Ecto neural progenitor cell (in vitro differentiated cells): ENCODE measurements around the gene PLIN4.

Experiments used
- DNase-seq: peaks from one replicate; pipeline ENCODE4 v3.0.0-alpha.2; 2018; ENCODE audit warnings: low spot score

The PLIN4 gene

GRCh38 chr19:4525563-4526002 is 7.3 kb upstream of the PLIN4 start:
- DNase-seq: no peak

GRCh38 chr19:4524808-4525562 is 6.7 kb upstream of the PLIN4 start:
- DNase-seq: peak; percentile 68

DNA sequence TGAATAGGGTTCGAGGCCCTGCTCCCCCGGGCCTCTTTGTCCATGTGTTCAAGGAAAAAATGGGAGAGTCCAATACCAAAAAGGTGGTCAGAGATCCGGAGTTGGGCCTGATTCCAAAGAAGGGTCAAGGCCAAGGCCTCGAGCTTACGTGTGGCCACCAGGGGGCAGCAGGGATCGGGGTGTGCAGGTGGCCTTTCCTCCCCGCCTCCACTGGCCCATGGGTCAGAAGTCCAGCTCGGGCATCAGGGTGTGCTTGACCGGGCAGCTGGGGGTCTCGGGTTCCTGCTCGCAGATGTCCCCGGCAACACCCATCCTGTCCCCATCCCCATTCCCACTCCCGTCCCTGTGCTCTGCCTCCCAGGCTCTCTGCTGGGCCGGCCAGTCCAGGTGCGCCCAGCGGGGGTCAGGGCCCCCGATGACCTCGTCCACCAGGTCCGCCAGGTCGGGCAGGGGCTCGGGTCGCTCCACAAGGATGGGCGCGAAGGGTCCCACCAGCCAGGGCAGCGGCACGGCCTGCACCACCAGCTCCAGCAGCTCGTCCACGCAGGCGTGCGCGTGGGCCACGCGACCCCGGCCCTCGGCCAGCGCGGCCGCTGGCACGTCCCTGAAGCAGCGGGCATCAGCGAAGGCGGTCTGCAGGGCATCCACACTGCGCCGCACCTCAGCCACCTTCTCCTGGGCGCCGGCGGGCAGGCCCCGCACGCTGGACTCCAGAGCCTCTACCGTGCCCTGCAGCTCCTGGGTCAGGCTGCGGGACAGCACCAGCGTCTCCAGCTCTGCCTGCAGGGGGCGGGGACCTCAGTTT is 5.2 kb upstream of the PLIN4 start:
- no peak for DNase-seq

DNA sequence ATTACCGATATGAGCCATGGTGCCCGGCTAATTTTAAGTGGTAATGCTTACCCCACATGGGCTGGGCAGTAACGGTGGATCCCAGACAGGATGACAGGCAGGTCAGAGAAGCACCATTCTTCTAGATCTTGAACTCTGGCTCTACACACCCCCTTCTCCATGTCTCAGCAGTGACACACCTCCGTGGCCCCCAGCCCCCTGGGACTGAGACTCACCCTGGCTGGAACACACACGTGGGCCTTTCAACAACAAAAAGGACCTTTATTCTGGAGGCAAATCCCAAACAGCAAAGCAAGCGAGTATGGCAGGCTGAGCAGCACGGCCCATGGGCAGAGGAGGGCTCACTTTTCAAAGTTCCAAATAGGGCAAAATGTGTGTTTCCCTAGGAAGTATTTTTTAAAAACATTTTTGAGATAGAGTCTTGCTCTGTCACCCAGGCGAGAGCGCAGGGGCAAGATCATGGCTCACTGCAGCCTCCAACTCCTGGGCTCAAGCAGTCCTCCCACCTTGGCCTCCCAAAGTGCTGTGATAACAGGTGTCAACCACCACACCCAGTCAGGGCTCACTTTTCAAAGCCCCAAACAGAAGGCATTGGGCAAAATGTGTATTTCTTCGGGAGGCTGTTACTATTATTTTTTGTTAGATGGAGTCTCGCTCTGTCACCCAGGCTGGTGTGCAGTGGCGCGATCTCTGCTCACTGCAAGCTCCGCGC is 4.2 kb upstream of the PLIN4 start:
- DNase-seq: no peak

DNA sequence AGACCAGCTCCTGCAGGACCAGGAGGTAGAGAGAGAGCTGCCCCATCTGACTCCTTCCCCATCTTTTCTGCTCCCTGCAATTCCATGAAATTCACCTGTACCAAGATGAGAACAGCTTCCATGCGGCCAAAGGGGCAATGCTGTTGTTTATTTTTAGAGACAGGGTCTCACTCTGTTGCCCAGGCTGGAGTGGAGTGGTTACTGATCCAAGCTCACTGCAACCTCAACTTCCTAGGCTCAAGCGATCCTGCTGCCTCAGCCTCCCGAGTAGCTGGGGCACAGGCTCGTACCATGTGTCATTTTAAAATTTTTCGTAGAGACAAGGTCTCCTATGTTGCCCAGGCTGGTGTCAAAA is 3.6 kb upstream of the PLIN4 start:
- no peak for DNase-seq

- no peak for DNase-seq
Observed at GRCh38 chr19:4521170-4521887, 3.0 kb upstream of the PLIN4 start.

GRCh38 chr19:4519521-4520277 is 1.4 kb upstream of the PLIN4 start:
- DNase-seq: no peak

DNA sequence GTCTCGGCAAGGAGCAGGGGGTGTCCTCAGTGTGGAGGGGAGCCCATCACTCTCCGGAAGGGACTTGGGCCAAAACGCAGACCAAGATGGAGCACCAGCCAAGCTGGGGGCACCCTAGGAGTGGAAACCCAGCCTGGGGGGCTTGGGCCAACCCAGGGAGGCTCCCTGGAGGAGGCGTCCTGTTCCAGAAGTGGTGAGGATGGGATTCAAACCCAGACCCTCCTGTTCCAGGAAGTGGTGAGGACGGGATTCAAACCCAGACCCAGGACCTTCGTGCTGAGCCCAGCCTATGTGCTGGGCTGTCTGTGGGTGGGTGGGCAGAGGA is 848 bp upstream of the PLIN4 start:
- no peak for DNase-seq

- DNase-seq: no peak
Observed at GRCh38 chr19:4517451-4518057, 732 bp downstream of the PLIN4 start.

DNA sequence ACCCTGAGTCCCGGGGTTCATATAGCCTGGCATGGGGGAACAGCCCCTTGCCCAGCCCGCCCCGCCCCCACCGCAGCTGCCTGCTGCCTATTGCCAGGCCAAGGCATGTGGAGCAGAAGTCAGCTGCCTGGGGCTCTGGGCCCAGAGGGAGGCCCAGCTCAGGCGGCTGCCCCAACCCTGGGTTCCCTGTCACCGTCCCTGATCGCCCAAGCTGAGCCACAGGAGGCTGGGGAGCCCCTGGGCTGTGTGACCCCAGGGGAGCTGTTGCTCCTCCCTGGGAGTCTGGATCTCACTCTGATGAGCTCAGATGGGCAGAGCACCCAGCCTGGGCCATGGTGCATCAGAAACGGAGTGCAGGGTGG is 1.4 kb downstream of the PLIN4 start:
- no peak for DNase-seq

DNA sequence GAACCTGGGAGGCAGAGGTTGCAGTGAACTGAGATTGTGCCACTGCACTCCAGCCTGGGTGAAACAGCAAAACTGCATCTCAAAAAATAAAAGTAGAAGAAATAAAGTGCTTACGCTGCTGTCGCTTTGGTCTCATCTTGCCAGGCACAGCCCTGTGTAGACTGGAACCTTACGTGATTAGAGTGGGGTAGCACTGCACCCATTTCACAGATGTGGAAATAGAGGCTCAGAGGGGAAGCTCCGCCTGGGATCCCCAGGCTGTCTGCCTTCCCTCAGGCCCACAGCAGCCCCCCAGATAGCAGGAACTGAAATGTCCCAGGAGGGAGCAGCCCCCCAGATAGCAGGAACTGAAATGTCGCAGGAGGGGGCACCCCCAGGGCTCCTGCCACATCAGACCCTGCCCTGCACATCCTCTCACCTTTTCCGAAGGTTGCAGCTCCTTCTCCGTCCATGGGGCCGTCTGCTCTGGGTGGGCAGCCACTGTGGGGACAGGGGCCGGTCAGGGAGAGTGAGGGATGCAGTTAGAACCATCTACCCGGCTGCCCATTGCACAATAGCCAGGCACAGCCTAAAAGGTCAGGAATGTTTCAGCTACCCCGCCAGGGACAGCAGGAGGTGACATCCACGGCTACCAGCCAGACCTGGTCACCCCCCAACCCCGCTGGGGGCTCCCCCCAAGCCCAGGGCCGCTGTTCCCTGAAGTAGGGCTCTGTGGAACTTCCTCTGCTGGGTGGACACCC is 1.9 kb downstream of the PLIN4 start:
- no peak for DNase-seq

- DNase-seq: no peak
Observed at GRCh38 chr19:4515732-4516131, 2.6 kb downstream of the PLIN4 start.

DNA sequence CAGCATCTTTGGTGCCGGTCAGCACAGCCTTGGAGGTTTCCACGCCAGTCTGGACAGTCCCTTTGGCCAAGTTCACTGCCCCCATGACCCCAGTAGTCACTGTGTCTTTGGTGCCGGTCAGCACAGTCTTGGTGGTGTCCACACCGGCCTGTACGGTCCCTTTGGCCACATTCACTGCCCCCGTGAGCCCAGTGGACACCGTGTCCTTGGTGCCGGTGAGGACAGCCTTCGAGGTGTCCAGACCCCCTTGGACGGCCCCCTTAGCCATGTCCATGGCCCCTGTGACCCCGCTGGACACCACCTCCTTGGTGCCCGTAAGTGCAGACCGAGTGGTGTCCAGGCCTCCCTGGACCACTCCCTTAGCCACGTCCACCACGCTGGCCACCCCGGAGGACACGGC is 5.0 kb downstream of the PLIN4 start:
- DNase-seq: no peak

DNA sequence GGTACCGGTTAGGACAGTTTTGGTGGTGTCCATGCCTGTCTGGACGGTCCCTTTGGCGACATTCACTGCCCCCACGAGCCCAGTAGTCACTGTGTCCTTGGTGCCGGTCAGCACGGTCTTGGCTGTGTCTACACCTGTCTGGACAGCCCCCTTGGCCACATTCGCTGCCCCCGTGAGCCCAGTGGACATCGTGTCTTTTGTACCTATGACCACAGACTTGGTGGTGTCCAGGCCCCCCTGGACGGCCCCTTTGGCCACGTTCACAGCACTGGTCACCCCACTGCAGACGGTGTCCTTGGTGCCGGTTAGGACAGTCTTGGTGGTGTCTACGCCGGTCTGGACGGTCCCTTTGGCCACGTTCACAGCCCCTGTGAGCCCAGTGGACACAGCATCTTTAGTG is 6.2 kb downstream of the PLIN4 start:
- no peak for DNase-seq

DNA sequence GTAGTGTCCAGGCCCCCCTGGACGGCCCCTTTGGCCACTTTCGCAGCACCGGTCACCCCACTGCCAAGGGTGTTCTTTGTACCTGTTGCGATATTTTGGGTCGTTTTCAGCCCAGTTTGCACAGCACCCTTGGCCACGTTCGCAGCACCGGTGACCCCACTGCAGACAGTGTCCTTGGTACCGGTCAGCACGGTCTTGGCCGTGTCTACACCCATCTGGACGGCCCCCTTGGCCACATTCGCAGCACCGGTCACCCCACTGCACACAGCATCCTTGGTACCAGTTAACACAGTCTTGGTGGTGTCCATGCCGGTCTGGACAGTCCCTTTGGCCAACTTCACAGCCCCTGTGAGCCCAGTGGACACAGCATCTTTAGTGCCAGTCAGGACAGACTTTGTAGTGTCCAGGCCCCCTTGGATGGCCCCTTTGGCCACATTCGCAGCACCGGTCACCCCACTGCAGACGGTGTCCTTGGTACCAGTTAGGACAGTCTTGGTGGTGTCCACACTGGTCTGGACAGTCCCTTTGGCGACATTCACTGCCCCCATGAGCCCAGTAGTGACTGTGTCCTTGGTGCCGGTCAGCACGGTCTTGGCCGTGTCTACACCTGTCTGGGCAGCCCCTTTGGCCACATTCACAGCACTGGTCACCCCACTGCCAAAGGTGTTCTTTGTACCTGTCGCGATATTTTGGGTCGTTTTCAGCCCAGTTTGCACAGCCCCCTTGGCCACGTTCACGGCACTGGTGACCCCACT is 6.8 kb downstream of the PLIN4 start:
- no peak for DNase-seq

GRCh38 chr19:4510435-4511255 is 7.6 kb downstream of the PLIN4 start:
- no peak for DNase-seq

GRCh38 chr19:4508698-4509097 is 9.6 kb downstream of the PLIN4 start:
- DNase-seq: no peak

GRCh38 chr19:4507804-4508203 is 10.5 kb downstream of the PLIN4 start:
- no peak for DNase-seq

DNA sequence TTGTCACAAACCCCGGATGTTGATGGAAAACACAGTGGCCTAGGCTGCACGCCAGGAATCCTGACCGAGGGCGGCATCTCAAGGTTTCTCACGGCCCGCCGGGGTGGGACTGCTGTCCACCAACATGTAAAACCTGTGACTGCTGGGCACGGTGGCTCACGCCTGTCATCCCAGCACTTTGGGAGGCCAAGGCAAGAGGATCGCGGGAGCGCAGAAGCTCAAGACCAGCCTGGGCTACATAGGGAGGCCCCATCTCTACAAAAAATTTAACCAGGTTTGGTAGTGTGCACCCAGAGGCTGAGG is 11.2 kb downstream of the PLIN4 start:
- no peak for DNase-seq
